Anterior cingulate cortex (tissue), 58 donors: ENCODE results near the gene SNRNP48.

Experiments
- DNase-seq, 58 donors: peaks; one replicate each; lab custom pipeline; 2025; lab: John Stamatoyannopoulos, UW

SNRNP48 gene

DNA sequence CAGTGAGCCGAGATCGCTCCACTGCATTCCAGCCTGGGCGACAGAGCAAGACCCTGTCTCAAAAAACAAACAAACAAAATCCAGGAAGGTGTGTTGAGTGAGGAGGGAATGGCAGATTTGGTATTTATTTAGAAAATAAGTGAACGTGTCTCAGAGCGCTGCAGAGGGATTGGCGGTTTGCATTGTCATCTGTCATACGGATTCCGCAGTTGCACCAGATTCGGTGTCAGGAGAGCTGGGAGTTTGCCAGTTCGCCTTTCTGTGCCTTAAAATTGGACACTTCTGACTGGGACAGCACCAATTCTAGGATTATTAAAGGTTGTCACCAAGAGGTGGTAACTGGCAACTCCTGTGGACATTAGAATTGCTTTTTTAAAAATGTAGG is 912 bp downstream of the SNRNP48 start:
- DNase-seq, result peak in 6 of 58 donors; percentile 3 to 18 (median 10)

DNA sequence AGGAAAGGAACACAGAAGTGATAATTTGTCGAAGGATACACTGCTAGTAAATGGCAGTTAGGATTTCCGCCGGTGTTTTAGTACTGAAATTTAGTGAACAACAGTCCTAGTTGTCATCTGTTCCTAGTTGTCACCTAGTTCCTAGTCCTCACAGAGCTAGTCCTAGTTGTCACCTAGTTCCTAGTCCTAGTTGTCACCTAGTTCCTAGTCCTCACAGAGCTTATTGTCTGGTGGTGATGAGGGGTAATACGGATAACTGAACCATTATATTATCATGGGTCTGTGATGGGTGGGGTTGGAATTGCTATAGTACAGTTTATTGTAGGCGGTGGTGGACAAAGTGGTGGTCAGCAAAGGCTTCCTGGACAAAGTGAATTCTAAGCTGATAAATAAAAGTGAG is 1.8 kb downstream of the SNRNP48 start:
- no peak for DNase-seq

DNA sequence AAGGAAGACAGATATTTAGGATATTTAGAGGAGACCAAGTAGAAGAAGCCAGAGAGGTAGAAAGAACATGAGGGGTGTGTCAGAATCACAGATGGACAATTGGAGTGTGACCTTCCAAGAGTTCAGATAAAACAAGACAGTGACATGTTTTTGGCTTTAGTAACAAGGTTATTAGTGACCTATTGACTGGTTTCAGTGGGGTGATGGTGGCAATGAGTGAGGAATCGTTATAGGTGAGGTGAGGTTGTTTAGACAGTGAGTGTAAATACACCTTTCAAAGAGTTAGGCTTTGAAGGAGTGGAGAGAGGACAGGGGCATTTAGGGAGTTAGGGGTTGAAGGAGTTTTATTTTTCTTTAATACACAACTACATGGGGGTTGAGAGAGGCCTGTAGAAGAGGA is 3.2 kb downstream of the SNRNP48 start:
- DNase-seq, result no peak

DNA sequence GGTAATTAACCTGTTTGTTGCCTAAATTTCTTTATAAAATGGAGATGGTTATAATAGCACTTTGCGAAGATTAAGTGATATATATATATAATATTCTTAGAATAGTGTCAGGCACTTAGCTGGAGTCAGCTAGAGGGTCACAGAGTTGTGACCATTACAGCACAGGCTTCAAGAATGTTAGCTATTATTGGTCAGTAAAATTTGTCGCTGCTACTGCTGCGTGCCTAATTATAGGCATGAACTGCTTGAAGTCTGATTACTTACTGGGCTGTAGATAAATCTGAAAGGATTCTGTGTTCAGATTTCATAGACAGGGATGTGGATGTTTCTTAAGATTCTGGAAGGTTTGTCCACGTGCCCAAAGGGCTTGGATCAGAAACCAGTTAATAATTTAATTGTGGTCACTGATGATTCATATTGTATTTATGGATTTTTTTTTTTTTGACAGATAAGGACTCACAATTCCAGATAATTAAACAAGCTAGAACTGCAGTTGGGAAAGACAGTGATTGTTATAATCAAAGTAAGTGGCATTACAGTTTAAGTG is 4.7 kb downstream of the SNRNP48 start:
- DNase-seq, result no peak

DNA sequence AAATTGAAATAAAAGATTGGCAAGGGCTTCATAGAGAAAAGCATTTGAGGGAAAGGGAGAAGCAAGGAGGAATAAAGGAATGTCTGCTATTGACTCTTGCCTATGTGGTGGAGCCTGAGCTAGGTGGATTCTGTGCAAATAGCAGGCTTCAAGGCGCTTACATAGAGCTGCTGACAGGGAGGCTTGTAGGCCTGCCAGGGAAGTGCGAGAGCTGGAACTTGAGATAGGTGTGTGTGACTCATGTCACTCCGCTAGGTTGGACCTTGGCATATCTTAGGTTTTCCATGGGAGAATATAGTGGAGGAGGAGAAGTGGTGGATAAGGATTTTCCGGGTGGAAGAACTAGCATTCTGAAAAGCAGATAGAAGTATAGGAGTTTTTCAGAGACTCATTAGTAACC is 14.0 kb downstream of the SNRNP48 start:
- DNase-seq, result no peak

DNA sequence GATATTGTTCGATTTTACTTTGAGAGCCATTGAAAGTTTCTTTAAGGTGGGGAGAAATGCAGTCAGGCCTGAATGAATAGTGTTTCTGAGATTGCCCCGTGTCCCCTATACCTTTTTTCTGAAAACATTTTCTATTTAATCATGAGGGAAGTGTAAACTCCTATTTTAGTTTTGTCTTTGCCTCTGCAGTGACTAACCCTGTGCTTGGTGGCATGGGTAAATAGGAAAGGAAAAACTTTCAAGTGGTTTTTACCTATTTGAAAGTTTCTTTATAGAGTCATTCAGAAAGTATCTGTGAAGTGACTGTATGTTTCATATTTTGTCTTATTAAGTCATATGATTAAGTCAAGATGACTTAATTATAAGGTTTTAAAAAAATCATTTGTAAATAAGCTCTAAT is 14.5 kb downstream of the SNRNP48 start:
- no peak for DNase-seq

DNA sequence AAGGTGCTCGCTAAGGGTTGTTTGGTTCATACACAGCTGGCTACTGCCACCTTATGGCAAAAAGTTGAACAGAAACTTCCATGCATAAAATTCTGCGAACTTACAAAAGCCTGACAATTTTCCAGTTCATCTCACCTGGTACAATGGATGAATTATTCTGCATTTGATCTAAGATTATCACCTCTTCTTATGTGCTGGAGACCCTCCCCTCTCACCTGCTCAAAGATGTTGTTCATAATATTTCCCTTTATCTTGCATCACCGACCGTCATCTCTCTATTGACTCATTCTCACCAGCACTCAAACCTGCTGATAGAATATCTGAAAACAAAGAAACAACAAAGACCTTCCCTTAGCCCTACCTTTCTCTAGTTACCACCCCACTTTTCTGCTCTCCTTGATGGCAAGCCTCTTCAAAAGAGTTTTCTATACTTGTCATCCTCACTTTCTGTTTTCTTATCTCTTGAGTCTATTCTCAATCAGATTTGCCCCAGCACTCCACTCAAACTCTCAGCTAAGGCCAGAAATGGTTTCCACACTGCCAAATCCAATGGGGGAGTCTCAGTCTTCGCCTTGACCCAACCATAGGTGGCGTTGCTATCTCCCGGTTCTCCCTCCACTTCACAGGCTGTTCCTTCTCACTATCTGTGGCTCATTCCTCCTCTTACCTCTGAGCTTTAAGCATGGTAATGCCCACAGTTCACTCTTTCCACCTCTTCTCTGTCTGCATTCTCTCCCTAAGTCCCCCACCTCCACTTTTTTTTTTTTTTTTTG is 25.8 kb downstream of the SNRNP48 start:
- peak in 6 of 58 donors; percentile 1 to 65 (median 8) for DNase-seq

DNA sequence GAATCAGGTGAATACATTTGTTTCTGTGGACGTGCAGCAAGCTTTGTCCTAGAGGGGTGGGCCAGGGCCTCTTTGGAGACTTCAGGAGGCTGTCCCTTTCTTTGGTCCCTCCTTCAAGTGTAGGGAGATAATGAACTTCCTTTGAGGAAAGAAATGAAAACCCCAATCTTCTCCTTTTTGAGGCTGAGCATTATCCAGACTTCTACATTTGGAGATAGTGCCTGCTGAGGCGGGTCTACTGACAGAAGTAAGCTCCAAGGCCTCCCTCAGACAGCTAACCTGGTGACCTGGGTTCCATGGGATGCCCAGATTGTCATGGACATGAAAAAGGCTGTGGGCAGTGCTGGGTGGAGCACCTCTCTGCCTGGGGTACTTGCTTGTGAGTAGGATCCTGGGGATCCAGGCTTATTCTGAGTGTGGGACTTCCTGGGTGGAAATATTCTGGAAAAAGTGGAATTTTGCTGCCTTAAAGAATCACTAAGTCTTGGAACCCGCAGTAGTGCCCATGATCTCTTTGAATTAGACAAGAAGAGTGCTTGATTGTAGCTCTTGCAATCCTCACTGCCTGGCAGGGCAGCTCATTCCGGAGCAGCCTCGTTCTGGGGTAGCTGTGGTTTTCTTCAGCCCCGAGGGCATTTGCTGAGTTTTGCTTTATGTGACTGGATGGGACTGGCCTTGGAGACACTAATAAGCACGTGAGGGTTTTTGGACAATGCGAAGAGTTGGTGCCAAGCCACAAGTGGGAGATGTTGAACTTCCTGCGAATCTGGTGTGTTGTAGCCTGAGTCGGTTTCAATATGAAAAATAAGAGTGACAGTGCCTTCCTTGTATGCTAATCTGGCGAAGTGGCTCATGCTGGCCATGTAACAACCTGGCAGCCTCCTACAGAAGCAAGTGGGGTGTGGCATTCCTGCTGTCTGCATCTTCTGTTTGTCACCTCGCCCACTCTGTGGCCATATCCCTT is 28.1 kb downstream of the SNRNP48 start:
- peak in 4 of 58 donors; percentile 4 to 42 (median 23) for DNase-seq

DNA sequence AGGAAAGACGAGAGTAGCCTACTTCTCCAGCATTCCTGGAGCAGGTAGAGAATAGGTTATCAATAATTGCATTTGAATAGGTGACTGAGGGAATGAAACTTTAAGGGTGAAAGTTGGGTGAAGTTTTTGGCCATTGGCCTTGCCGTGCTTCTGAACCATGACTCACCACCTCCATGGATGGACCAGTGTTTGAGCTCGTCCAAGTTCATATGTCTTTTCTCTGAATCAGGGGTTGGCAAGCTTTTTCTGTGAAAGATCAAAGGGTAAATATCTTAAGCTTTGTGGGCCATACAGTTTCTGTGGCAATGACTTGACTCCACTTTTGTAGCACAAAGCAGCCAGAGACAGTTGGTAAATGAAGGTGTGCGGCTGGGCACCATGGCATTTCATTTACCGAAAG is 31.8 kb downstream of the SNRNP48 start:
- no peak for DNase-seq

DNA sequence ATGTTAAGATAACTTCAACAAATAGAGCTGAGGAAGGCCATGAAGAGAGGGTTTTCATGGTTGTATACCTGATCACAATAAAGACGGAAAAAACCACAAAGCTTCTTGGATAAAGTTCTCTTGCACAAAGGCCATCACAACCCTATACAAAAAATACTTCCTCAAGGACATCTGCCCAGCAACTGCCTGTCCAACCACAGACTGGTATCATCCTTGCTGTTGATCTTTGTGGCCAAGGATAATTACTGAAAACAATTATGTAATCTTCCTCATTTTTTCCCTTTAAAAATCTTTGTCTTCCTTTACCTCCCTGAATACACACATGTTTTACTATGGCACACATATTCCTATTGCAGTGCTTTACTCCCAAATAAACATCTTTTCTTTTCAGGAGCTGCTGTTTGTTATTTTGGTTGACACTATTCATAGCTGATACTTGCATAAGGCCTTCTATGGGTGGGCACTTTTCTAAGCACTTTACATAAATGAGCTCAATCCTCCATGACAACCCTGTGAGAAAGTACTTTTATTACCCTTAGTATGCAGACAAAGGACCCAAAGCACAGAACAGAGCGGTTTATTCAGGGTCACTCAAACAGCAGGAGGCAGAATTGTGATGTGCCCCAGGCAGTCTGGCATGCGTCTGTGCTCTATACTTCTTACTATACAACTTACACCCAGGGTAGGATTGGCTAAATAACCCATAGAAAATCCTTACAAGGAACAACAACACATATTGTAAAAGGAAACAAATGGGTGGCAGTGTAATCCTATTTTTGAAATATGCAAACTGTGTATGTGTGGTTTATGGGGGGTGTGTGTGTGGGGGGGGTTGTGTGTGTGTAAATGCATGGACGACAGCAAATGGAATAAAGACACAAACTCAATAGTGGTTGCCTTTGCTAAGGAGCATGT is 35.1 kb downstream of the SNRNP48 start:
- DNase-seq, result no peak

DNA sequence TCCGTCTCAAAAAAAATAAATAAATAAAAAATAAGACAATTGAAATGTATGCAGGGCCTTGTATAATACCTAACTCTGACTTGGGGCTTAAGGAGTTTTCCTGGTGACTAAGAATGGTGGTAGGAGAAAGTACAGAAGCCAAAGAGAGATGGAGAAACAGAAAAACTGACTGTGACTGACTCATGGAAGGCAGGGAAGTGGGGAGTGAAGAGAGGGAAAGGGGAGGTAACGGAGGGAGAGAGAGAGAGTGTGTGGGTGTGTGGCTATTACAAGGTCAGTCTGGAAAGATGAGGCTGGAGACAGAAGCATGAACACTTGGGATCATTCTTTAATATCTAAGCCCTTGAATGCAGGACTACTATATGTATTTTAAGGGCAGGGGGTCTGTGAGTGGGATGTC is 38.5 kb downstream of the SNRNP48 start:
- no peak for DNase-seq

DNA sequence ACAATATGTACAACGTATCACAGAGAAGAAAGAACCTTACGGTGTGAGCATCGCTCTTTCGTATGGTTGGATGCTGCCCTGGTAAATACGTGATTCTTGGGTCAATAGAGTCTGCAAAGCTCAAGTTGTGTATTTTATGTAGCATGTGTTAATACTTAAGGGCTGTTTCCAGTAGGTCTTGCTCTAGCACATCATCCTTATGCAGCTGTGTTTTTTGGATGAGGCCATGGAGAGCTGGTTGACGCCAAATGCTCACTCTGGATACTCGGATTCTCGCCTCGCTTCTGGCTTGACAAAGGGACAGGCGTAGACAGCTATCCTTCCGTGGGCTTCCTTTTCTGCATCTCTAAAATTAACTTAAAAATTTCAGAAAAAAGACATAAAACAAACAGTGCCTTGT is 38.9 kb downstream of the SNRNP48 start:
- DNase-seq, result no peak

DNA sequence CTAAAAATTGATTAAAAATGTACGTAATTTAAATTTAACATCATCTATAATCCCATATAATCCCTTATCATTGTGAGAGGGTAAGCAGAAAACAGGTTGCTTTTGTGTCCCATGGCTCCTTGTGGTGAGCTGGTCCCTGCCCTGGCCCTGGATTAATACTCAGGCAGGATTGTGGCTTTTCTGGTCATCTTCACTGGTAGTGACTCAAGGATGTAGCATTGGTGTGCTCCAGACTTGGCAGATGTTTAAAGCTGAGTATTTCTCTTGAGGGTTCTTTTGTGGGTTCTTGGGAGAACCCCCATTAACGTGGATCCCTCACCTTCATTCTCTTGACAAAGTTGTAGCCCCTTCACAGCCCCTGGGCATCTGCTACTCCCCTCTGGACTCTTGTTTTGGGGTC is 39.3 kb downstream of the SNRNP48 start:
- no peak for DNase-seq

DNA sequence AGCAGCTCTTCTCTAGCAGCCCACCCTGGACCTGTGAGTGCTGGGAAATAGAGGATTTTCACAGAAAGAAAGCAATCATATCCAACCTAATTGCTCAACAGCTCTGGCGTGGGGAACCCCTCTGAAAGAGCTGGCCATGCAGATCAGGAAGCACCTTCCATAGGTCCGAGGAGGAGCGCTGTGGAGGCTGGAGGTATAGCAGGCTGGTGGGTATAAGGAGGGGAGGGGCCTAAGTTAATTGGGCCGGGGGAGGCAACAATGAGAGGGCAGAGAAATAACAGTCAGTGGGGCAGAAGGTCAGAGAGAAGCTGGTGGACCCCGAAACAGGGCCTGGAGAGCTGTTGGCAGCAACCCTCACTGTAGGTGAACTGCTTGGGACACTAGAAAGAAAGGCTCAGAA is 40.8 kb downstream of the SNRNP48 start:
- DNase-seq, result no peak

DNA sequence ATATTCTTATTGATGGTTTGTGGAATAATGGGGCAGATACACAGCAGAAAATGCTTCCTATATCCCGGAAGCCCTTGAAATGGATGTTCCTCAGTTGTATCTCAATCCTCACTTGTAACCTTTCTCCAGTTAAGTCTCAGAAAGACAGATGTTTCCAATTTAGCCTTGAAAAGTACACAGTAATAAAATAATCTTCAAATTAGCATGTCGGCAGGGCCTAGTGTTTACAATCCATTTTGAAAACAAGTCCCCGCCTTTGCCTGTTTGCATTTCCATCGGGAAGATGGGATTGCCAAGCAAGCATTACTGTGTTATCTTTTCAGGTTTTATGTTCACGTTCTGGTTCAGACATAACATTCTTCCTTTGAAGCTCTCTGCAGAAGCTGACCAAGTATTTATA is 41.5 kb downstream of the SNRNP48 start:
- DNase-seq, result no peak

DNA sequence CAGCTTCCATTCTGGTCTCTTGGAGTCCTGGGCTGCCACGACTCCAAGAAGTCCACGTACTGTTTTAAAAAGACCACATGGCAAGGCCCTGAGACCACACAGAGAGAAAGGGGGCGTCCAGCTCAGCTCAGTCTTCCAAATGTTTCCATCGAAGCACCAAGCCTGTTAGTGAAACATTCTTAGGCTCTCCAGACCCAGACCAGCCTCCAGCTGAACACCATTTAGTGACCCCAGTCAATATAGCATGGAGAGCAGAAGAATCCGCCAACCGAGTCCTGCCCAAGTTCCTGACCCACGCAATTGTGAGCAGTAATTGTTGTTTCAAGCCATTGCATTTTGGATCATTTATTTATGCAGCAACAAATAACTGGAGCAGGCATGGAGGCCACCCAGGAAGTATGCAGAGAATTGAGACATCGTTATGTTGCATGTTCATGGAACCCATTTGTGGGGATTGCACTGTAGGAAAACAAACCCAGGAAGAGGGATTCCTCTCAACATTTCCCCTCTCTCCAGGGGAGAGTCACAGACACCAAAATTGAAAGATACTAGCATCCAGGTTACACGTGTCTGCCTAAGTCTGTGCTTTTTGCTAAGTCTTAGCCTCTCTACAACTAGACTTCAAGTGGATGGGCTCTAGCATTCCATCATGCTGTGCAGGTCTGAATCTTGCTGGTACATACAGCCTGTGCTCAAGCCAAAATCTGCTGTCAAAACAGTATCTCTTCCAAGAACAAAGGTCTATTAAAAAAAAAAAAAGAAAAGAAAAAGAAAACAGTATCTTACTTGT is 42.7 kb downstream of the SNRNP48 start:
- DNase-seq, result no peak

DNA sequence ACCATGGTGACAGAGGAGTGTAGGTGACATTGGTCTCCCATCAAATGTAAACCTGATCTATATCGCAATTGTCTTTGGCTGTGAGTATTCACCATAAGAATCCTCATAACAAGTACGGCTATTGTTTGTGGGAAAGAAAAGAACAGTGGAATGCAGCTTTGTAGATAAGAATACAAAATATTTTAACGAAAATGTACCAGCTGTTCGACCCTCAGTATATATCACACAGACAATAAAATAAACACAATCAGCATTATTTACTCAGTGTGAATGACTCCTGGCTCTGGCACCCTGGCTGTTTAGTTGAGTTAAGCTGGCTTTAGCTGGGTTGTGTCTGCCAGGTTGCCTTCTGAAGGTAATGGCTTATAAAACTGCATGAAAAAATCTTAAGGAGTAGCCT is 43.4 kb downstream of the SNRNP48 start:
- DNase-seq, result no peak

DNA sequence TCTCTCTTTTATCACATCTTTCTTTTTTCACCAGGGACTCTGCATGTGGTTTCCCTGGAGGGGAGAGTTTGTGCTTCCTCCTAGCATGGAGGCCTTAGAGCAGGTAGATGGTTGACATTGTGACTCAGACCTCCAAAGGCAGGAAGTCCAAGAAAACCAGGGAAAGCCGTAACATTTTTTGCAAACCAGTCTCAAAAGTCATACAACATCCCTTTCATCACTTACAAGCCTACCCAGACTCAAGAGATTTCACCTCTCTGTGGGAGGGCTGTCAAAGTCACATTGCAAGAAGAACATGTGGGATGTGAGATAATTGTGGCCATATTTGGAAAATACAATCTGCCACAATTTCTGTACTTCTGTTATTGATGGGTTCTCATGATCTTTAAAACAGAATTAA is 46.2 kb downstream of the SNRNP48 start:
- no peak for DNase-seq

DNA sequence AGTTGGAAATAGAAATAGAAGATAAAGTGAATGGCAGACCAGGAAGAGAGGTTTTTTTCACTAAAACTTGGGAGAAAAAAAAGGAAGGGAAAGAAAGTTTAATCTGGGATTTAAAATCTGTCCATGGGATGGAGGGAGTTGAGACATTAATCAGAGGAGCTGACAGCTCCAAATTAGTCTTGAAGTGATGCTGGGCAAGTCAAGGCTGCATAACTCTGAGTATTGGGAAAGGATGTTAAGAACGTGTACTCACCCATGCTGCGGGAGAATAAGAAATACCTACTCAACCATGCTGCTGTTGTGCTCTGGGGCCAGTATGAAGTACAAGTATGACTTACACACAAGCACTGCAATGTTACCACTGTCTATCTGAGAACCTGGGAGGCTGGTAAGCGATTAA is 47.5 kb downstream of the SNRNP48 start:
- DNase-seq, result no peak

DNA sequence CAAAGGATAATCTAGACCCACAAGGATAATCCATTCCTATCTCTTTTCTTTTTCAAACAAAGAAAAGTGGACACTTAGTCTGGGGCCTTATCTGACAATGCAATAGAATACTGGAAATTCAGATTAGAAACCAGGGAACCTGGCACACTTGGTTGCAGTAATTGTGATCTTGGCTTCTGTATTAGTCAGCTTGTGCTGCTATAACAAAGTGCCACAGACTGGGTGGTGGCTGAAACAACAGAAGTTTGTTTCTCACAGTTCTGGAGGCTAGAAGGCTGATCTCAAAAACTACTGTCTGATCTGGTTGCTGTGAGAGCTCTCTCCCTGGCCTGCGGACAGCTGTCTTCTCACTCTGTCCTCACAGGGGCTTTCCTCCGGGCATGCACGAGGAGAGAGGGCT is 49.4 kb downstream of the SNRNP48 start:
- no peak for DNase-seq
